Embryonic facial prominence (tissue), 1 donor: ENCODE measurements around the gene RIC1.
A peak's percentile ranks its signal among the peaks of the same experiment; 100 is the strongest.
"Not testable (repeated sequence)": the region's sequence is repeated elsewhere in the genome, so short reads cannot be mapped to it uniquely, and the experiment has no call there.

Experiments
- DNase-seq: peaks from one replicate; pipeline ENCODE4 v3.0.0-alpha.2; 2016; ENCODE audit errors: extremely low spot score

Gene RIC1

GRCh38 chr9:5628530-5629311 is at the start of gene RIC1:
TSS of gene RIC1 (plus strand) at chr9:5629107. CDS start at chr9:5629310, 203 bp downstream.
- peak; percentile 79 for DNase-seq

- DNase-seq: no peak
Observed at GRCh38 chr9:5579881-5580280, 49.0 kb upstream of the RIC1 start.

- DNase-seq: no peak
Observed at GRCh38 chr9:5580650-5581049, 48.3 kb upstream of the RIC1 start.

- DNase-seq: not testable (repeated sequence)
Observed at GRCh38 chr9:5581706-5582105, 47.2 kb upstream of the RIC1 start.

GRCh38 chr9:5582835-5583195 is 46.1 kb upstream of the RIC1 start:
- no peak for DNase-seq

GRCh38 chr9:5586391-5586802 is 42.5 kb upstream of the RIC1 start:
- no peak for DNase-seq

- no peak for DNase-seq
Observed at GRCh38 chr9:5587024-5587423, 41.9 kb upstream of the RIC1 start.

- DNase-seq: no peak
Observed at GRCh38 chr9:5592231-5592630, 36.7 kb upstream of the RIC1 start.

- DNase-seq: no peak
Observed at GRCh38 chr9:5592904-5593303, 36.0 kb upstream of the RIC1 start.

- no peak for DNase-seq
Observed at GRCh38 chr9:5593904-5594303, 35.0 kb upstream of the RIC1 start.

- no peak for DNase-seq
Observed at GRCh38 chr9:5596173-5596572, 32.7 kb upstream of the RIC1 start.

- DNase-seq: no peak
Observed at GRCh38 chr9:5608298-5609225, 20.3 kb upstream of the RIC1 start.

GRCh38 chr9:5609226-5609596 is 19.7 kb upstream of the RIC1 start:
- DNase-seq: no peak

GRCh38 chr9:5610491-5610890 is 18.4 kb upstream of the RIC1 start:
- no peak for DNase-seq

GRCh38 chr9:5611321-5612184 is 17.4 kb upstream of the RIC1 start:
- no peak for DNase-seq

GRCh38 chr9:5612185-5612530 is 16.7 kb upstream of the RIC1 start:
- no peak for DNase-seq

GRCh38 chr9:5614192-5614591 is 14.7 kb upstream of the RIC1 start:
- DNase-seq: no peak

GRCh38 chr9:5614985-5615384 is 13.9 kb upstream of the RIC1 start:
- DNase-seq: no peak

- DNase-seq: no peak
Observed at GRCh38 chr9:5617749-5618148, 11.2 kb upstream of the RIC1 start.

- no peak for DNase-seq
Observed at GRCh38 chr9:5620494-5620893, 8.4 kb upstream of the RIC1 start.

GRCh38 chr9:5621327-5621726 is 7.6 kb upstream of the RIC1 start:
- no peak for DNase-seq

GRCh38 chr9:5622016-5622415 is 6.9 kb upstream of the RIC1 start:
- DNase-seq: no peak
